ENCODE data around the gene MYL11.
"Not testable (repeated sequence)": the region's sequence is repeated elsewhere in the genome, so short reads cannot be mapped to it uniquely, and the experiment has no call there.

The MYL11 gene

DNA sequence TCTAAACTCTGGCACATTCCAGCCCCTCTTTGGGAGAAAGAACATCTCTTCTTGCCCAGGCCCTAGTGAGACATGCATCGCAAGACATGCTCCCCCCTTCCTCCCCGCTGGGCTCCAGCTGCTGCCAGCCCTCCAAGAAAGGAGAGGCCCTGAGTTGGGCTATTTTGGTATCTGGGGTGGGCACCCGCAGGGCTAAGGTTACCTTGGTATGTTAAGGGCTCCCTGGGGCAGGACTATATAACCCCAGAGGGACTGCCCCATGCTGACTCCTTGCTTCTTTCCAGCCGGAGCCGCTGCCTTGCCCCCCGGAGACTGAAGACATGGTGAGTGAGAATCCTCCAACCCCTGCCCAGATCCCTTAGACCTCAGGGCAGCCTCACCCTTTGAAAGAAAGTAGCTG lies at the start of gene MYL11:
MYL11 (plus strand) TSS at position 265 of the 400 bp plus-strand sequence; CDS start at position 321, 56 bp downstream.
- intact Hi-C loops (cut with DNase I) = no loop called here
- DNase-seq = peak in 1 of 10 donors; percentile 54

DNA sequence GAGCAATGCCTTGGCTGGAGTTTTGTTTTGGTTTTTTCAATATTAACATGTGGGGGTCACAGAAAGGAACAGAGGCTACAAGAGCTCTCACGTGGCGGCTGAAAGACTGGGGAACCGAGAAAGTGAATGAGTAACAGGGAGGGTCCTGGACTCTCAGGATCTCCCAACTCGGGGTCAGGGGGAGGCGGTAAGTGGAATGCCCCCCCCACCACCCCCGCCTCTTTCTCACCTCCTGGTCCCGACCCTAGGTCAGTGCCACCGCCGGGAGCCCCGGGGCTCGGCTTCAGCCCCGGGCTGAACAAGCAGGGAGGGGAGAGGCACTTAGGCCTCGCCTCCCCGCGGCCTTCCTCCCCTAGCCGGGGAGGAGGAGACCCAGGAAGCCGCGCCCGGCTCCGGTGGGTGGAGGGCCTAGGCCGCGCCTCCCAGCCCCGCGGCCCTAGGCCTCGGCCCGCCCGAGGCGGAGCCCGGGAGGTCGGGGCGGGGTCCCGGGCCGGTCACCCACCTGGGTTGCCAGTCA lies 40.1 kb upstream of the MYL11 start:
- peak in 5 of 10 donors; percentile 36 to 86 (median 42) for DNase-seq
- intact Hi-C loops (cut with DNase I) = not testable (repeated sequence)

DNA sequence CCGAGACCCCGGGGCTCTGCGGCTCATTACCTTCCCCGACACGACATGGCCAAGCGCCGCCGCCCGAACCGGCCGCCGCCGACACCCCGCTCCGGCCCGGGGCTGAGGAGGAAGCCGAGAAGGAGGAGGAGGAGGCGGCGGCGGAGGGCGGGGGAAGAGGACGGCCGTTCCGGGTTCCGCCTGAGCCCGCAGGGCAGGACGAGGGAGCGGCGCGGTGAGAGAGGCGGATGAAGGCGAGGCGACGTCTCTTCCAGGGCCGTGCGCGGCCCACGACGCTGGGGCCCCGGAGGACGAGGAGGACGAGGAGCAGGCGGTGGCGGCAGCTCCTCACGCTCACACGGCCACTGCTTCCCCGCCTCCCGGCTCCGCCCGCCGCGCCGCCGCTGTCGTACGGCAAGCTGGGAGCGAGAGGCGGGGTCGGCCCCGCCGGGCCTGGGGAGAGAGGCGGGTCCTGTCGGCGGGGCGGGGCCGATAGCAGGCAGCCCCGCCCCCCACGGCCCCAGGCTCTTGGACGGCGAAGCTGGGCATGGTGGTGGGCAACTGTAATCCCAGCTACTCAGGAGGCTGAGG lies 39.5 kb upstream of the MYL11 start:
- DNase-seq = peak; percentile 64 to 98 (median 85)
- intact Hi-C loops (cut with DNase I) = not testable (repeated sequence)

DNA sequence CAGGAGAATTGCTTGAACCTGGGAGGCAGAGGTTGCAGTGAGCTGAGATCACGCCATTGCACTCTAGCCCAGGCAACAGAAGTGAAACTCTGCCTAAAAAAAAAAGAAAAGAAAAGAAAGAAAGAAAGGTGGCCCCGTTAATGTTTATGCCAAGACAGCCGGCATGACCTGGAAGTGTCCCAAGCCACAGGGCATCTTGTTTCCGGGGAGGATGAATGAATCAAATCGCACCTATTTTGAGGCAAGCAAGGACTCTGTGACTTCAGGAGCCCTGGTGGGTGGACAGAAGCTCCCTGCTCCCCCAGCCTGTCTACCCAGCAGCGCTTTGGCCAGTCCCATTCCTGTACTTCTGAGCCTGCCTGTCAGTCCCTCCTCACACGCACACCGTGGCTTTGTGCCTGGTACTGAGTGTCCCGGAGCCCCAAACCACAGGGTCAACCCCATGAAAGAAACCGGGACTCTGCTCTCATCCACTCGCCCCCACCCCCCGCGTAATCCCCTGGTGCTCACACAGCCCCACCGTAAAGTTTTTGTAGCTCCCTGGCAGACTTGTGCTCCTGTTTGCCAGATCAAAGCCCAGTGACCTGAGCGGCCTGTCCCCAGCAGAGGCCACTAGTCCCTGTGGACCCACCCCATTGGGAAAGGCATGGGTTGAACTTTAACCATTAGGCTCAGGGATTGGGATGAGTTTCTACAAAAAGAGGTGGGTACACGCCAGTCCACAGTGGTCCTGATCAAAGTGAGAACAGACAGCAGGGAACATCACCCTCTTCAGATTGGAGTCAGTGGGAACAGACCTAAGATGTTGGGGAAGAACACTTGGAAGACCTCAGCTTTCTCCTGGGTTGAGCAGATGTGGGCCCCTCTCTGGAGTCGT lies 38.8 kb upstream of the MYL11 start:
- intact Hi-C loops (cut with DNase I) = no loop called here
- DNase-seq = peak in 1 of 10 donors; percentile 71

- intact Hi-C loops (cut with DNase I) = not testable (repeated sequence)
- DNase-seq = peak in 1 of 10 donors; percentile 26
These were observed 36.6 kb upstream of the MYL11 start for GRCh38 chr16:30337964-30338357.

- intact Hi-C loops (cut with DNase I); DNase-seq: not testable (repeated sequence)
These were observed 35.9 kb upstream of the MYL11 start for GRCh38 chr16:30338715-30339114.

GRCh38 chr16:30340621-30341020 lies 34.0 kb upstream of the MYL11 start:
- DNase-seq = peak in 6 of 10 donors; percentile 29 to 90 (median 58)
- intact Hi-C loops (cut with DNase I) = no loop called here

- DNase-seq = peak in 1 of 10 donors; percentile 50
- intact Hi-C loops (cut with DNase I) = not testable (repeated sequence)
These were observed 32.6 kb upstream of the MYL11 start for GRCh38 chr16:30341971-30342370.

GRCh38 chr16:30342751-30343490 lies 31.7 kb upstream of the MYL11 start:
- intact Hi-C loops (cut with DNase I) = no loop called here
- peak in 1 of 10 donors; percentile 52 for DNase-seq

GRCh38 chr16:30343491-30343820 lies 31.1 kb upstream of the MYL11 start:
- DNase-seq = peak in 1 of 10 donors; percentile 34
- intact Hi-C loops (cut with DNase I) = not testable (repeated sequence)

- intact Hi-C loops (cut with DNase I) = loop anchor here (5.0 kb wide), 1 partner anchor 51 kb away; the partner anchor contains the start of gene ZNF48
- peak in 1 of 10 donors; percentile 7 for DNase-seq
These were observed 28.3 kb upstream of the MYL11 start for GRCh38 chr16:30346286-30346685.

DNA sequence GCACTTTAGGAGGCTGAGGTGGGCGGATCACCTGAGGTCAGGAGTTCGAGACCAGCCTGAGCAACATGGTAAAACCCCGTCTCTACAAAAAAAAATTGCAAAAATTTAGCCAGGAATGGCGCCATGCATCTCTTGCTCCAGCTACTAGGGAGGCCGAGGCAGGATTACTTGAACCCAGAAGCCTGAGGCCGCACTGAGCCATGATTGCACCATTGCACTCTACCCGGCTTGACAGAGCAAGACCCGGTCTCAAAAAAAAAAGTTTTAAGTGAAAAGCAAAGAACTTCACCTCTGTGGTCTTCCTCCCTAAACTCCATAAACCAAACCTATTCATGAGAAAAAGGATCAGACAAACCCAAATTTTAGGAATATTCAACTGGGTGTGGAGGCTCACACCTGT lies 26.5 kb upstream of the MYL11 start:
- intact Hi-C loops (cut with DNase I) = loop anchor here (5.0 kb wide), 1 partner anchor 49 kb away; the partner anchor contains the start of gene ZNF48
- peak in 1 of 10 donors; percentile 8 for DNase-seq

DNA sequence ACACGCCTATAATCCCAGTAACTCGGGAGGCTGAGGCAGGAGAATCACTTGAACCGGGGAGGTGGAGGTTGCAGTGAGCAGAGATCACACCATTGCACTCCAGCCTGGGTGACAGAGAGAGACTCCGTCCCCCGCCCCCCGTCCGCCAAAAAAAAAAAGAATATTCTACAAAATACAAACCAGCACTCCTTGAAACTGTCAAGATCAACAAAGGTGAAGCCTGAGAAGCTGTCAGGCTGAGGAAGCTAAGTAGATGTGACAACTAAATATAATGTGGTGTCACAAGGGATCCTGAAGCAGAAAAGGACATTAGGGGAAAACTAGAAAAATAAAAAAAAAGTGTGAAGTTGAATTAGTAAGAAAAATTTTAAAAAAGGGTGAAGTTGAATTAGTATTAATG lies 25.7 kb upstream of the MYL11 start:
- DNase-seq = peak in 1 of 10 donors; percentile 19
- intact Hi-C loops (cut with DNase I) = loop anchor here (5.0 kb wide), 1 partner anchor 48 kb away; the partner anchor contains the start of gene ZNF48

DNA sequence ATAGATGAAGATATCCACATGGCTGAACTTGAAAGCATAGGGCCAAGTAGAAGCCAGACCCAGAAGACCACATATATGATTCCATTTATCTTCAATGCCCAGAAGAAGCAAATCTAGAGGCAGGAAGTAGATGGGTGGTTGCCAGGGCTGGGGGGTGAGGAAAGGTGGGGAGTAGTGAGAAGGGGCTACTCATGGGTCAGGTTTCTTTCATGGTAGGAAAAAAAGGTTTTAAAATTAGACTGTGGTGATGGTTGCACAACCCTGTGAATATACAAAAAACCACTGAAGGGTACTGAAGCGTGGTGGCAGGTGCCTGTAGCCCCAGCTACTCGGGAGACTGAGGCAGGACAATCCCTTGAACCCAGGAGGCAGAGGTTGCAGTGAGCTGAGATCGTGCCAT lies 24.9 kb upstream of the MYL11 start:
- intact Hi-C loops (cut with DNase I) = loop anchor here (5.0 kb wide), 1 partner anchor 48 kb away; the partner anchor contains the start of gene ZNF48
- DNase-seq = peak in 2 of 10 donors; percentile 17 to 36

DNA sequence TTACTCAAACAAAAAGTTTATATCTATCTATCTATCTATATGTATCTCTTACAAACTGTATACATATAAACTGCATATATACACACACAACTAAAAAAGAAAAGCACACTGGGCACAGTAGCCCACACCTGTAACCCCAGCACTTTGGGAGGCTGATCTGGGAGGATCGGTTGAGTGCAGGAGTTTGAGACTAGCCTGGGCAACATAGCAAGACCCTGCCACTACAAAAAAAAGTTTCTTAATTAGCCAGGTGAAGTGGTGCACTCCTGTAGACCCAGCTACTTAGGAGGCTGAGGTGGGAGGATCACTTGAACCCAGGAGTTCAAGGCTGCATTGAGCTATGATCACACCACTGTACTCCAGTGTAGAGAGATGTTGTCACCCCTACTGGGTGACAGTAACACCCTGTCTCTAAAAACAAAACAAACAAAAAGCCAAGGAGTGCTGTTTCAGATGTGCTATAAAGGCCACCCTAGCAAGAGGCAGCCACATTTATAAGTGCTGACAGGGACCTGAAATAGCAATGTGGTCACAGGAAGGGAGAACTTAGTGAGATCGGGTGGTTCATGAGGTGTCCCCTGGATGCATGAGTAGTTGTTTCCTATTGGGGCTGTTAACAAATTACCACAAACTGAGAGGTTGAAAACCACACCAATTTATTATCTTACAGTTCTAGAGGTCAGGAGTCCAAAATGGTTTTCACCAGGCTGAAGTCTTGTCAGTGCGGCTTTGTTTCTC lies 24.3 kb upstream of the MYL11 start:
- DNase-seq = peak in 2 of 10 donors; percentile 6 to 7
- intact Hi-C loops (cut with DNase I) = no loop called here

GRCh38 chr16:30351001-30351441 lies 23.6 kb upstream of the MYL11 start:
- intact Hi-C loops (cut with DNase I) = no loop called here
- DNase-seq = peak in 3 of 10 donors; percentile 42 to 50 (median 48)

GRCh38 chr16:30351586-30352419 lies 22.8 kb upstream of the MYL11 start:
- peak; percentile 67 to 95 (median 76) for DNase-seq
- intact Hi-C loops (cut with DNase I) = no loop called here

- intact Hi-C loops (cut with DNase I) = no loop called here
These were observed 21.9 kb upstream of the MYL11 start for GRCh38 chr16:30352488-30353401.

More at GRCh38 chr16:30352488-30353401, 21.9 kb upstream of the MYL11 start:
- peak in 3 of 10 donors; percentile 16 to 72 (median 33) for DNase-seq
